ENCODE measurements around the gene COA7. TPM values are rescaled to one million over a fixed set of nuclear protein-coding genes. Genes with fewer than 3 reads are reported as not detected.

COA7 gene
- total and polyA plus RNA-seq, 2 of the 8 experiments (the other 6 are each of a cell fraction or from before 2014, with no cell fraction given) = 23.2 to 61.8 TPM

DNA sequence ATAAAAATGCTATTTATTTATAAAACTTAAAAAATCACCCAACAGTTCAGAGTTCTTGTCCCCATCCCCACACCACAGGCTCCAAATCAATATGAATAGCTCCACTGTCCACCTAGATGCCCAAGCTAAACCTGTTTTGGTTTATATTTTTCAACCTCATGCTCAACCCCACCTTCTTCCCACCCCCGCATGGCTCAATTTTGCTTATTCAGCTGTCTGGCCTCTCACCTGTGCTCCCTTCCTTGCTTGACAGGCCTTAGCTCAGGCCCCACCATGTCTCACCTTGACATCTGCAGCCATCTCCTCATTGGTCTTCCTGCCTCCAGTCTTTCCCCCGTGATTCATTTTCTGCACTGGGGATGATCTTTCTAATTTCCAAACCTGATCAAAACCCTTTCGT is 17.8 kb downstream of the COA7 start:
- Histone ChIP-seq H2BK120ac (replicated peaks; ENCODE audit: low read depth, low read length) (no peak overlapping the region), H3K79me2 (ENCODE audit: control insufficient read depth in 1 of 2, insufficient read depth in 2 of 2, low read length in 2 of 2) (no peaks in the 10 kb centered on the region), H3K9ac (replicated peaks in 1 of 4; ENCODE audit: extremely low read depth in 1 of 4, low read depth in 3 of 4, low read length in 3 of 4) (no peak overlapping the region; a peak in 1 of 7 replicates), H3K4me1 (replicated peaks in 1 of 4; ENCODE audit: control insufficient read depth in 3 of 4, insufficient read depth in 4 of 4, low read length in 3 of 4) (peaks cover 0 to 7% (median 3%) of the 10 kb centered on the region in 4 experiments; a peak in 3 of 7 replicates), H2AFZ (ENCODE audit: low read length) (no peak overlapping the region), H4K5ac (ENCODE audit: insufficient read length, low read depth, low read length) (no peak overlapping the region), H3K27ac (ENCODE audit: low read depth, low read length) (no peak overlapping the region), H3K56ac (replicated peaks; ENCODE audit: insufficient read length, low read depth, low read length) (no peak overlapping the region), H3K4me3 (ENCODE audit: extremely low read depth in 1 of 4, insufficient read depth in 2 of 4, low read depth in 3 of 4, low read length in 4 of 4) (no peak overlapping the region), H3K4ac (replicated peaks; ENCODE audit: insufficient read length, low read depth, low read length) (no peak overlapping the region), H3K36me3 (ENCODE audit: control insufficient read depth in 2 of 4, insufficient read depth in 4 of 4, low read length in 3 of 4) (peaks cover 0 to 7% (median under 1%) of the 10 kb centered on the region in 4 experiments; a peak in 3 of 8 replicates), H2BK20ac (ENCODE audit: low read length) (no peak overlapping the region; the same call in 1 of the 2 replicates), H3K9me3 (ENCODE audit: insufficient read depth in 2 of 2, low read depth in 1 of 2, low read length in 1 of 2) (no peaks in the 10 kb centered on the region), H4K20me1 (replicated peaks in 1 of 2; ENCODE audit: control insufficient read depth in 1 of 2, insufficient read depth in 2 of 2, low read length in 2 of 2) (no peaks in the 10 kb centered on the region), H2AK5ac (ENCODE audit: low read depth, low read length) (no peak overlapping the region), H3K18ac (ENCODE audit: extremely low read depth, low read length) (no peak overlapping the region; the same call in 1 of the 2 replicates), H3K23ac (ENCODE audit: insufficient read length) (no peak overlapping the region), H2BK15ac (ENCODE audit: low read length) (no peak overlapping the region), H3K27me3 (replicated peaks in 1 of 4; ENCODE audit: control insufficient read depth in 3 of 4, extremely low read depth in 1 of 4, insufficient read depth in 3 of 4, low read length in 3 of 4) (no peaks in the 10 kb centered on the region), H4K91ac (replicated peaks; ENCODE audit: insufficient read length, low read length) (no peak overlapping the region), H4K8ac (ENCODE audit: extremely low read depth, insufficient read depth, low read length) (no peak overlapping the region), H3K4me2 (ENCODE audit: insufficient read depth in 1 of 2, low read depth in 2 of 2, low read length in 2 of 2) (no peak overlapping the region), H3K14ac (ENCODE audit: insufficient read length) (no peak overlapping the region), H3K23me2 (ENCODE audit: low read depth, low read length) (no peaks in the 10 kb centered on the region; the same call in 1 of the 2 replicates), H2BK12ac (ENCODE audit: low read depth, low read length) (0 out of 2 replicates have a peak overlapping the region, but pooled peaks have one; percentile 27), H2BK5ac (ENCODE audit: low read depth, low read length) (no peak overlapping the region), H3K79me1 (ENCODE audit: low read depth, low read length) (no peaks in the 10 kb centered on the region)
- DNase-seq (ENCODE audit: low read depth in 1 of 2, low spot score in 2 of 2) (no peak), FAIRE-seq (no peak)
- ChIA-PET POLR2A (ENCODE audit: partially characterized antibody) (interaction anchor here (0.9 to 1.7 kb wide), 2 partner anchors 14 to 127 kb away, joined by 4 to 5 read pairs; partner anchors contain the start of gene TUT4), CTCF (ENCODE audit: partially characterized antibody) (interaction anchor here (0.5 to 1.0 kb wide), 3 partner anchors 47 to 173 kb away, joined by 3 read pairs; no protein-coding TSS in a partner anchor)
- WGBS, 2 experiments (ENCODE audit: extremely low coverage in 1 of 2, insufficient coverage in 1 of 2, insufficient read length in 1 of 2, insufficient replicate concordance in 2 of 2, low coverage in 1 of 2, low lambda C conversion rate in 2 of 2, missing lambda C conversion rate in 1 of 2) = 85% methylated on average over 3 of the region's 3 CpGs; no CpG with 5 or more reads in 1 of the 2 experiments
- no peak for TF ChIP-seq RBBP5 (IDR thresholded peaks at IDR 0.05; ENCODE audit: borderline replicate concordance, low read depth, low read length)
- no peak for TF ChIP-seq POLR2AphosphoS5 (IDR thresholded peaks at IDR 0.05; ENCODE audit: low read depth, low read length)
- no peak for TF ChIP-seq CREB1 (IDR thresholded peaks at IDR 0.05)
- no peak for TF ChIP-seq KDM4A (IDR thresholded peaks at IDR 0.05; ENCODE audit: low read depth, low read length, severe bottlenecking)
- TF ChIP-seq HDAC2 (IDR thresholded peaks at IDR 0.05; ENCODE audit: borderline replicate concordance in 1 of 2, low read depth in 2 of 2, low read length in 2 of 2) = no peak
- TF ChIP-seq ZNF274 (IDR thresholded peaks at IDR 0.05; ENCODE audit: borderline replicate concordance, extremely low read depth, low read length) = no peak
